Measurements from ENCODE around the gene MVB12A. TPM values are rescaled to one million over a fixed set of nuclear protein-coding genes. Genes with fewer than 3 reads are reported as not detected.

MVB12A gene
- polyA plus RNA-seq, 1 donor from 2014 or later: 22.2 TPM

- H3K27ac Mint-ChIP-seq: peak overlapping the region in 2 of 3 donors; percentile 46 to 66
- no peaks in the 10 kb centered on the region for H3K9me3 Mint-ChIP-seq
- no peak overlapping the region for H3K4me3 Mint-ChIP-seq
- peaks cover 4 to 13% (median 11%) of the 10 kb centered on the region in 3 donors for H3K4me1 Mint-ChIP-seq
- peaks cover 7% of the 10 kb centered on the region for H3K27me3 Mint-ChIP-seq
- no peaks in the 10 kb centered on the region for H3K36me3 Mint-ChIP-seq
Observed at GRCh38 chr19:17394891-17395415, 24.9 kb upstream of the MVB12A start.

GRCh38 chr19:17398902-17399527 lies 20.8 kb upstream of the MVB12A start:
- no peaks in the 10 kb centered on the region for H3K27me3 Mint-ChIP-seq
- H3K4me3 Mint-ChIP-seq: no peak overlapping the region
- no peak overlapping the region for H3K27ac Mint-ChIP-seq
- no peaks in the 10 kb centered on the region for H3K9me3 Mint-ChIP-seq
- H3K4me1 Mint-ChIP-seq: peaks cover 0 to 4% (median 3%) of the 10 kb centered on the region in 3 donors
- no peaks in the 10 kb centered on the region for H3K36me3 Mint-ChIP-seq

GRCh38 chr19:17401628-17402027 lies 18.2 kb upstream of the MVB12A start:
- H3K36me3 Mint-ChIP-seq: no peaks in the 10 kb centered on the region
- peak overlapping the region in 2 of 4 donors; percentile 38 to 45 for H3K4me3 Mint-ChIP-seq
- no peaks in the 10 kb centered on the region for H3K27me3 Mint-ChIP-seq
- H3K9me3 Mint-ChIP-seq: no peaks in the 10 kb centered on the region
- H3K4me1 Mint-ChIP-seq: peaks cover 9 to 13% (median 11%) of the 10 kb centered on the region in 3 donors
- H3K27ac Mint-ChIP-seq: no peak overlapping the region

GRCh38 chr19:17402982-17403855 lies 16.6 kb upstream of the MVB12A start:
- Mint-ChIP-seq H3K9me3 (no peaks in the 10 kb centered on the region), H3K27me3 (no peaks in the 10 kb centered on the region), H3K4me3 (peak overlapping the region in 2 of 4 donors; percentile 93 to 99), H3K36me3 (no peaks in the 10 kb centered on the region), H3K27ac (no peak overlapping the region), H3K4me1 (peaks cover 22 to 24% (median 23%) of the 10 kb centered on the region in 3 donors)

GRCh38 chr19:17404015-17404414 lies 15.8 kb upstream of the MVB12A start:
- Mint-ChIP-seq H3K9me3 (no peaks in the 10 kb centered on the region), H3K4me1 (peaks cover 22 to 24% (median 23%) of the 10 kb centered on the region in 3 donors), H3K4me3 (peak overlapping the region; percentile 92 to 99 (median 93)), H3K27ac (peak overlapping the region; percentile 14 to 80 (median 68)), H3K36me3 (no peaks in the 10 kb centered on the region), H3K27me3 (no peaks in the 10 kb centered on the region)

- no peaks in the 10 kb centered on the region for H3K27me3 Mint-ChIP-seq
- no peaks in the 10 kb centered on the region for H3K36me3 Mint-ChIP-seq
- H3K9me3 Mint-ChIP-seq: no peaks in the 10 kb centered on the region
- H3K4me3 Mint-ChIP-seq: peak overlapping the region; percentile 92 to 99 (median 93)
- peaks cover 22 to 24% (median 23%) of the 10 kb centered on the region in 3 donors for H3K4me1 Mint-ChIP-seq
- H3K27ac Mint-ChIP-seq: peak overlapping the region; percentile 77 to 99 (median 80)
Observed at GRCh38 chr19:17404621-17405249, 15.1 kb upstream of the MVB12A start.

- Mint-ChIP-seq H3K4me1 (peaks cover 22 to 24% (median 23%) of the 10 kb centered on the region in 3 donors), H3K27ac (peak within 1 kb of the TSS; percentile 77 to 99 (median 93)), H3K4me3 (peak within 1 kb of the TSS; percentile 92 to 99 (median 93)), H3K36me3 (no peaks in the 10 kb centered on the region), H3K9me3 (no peaks in the 10 kb centered on the region), H3K27me3 (no peaks in the 10 kb centered on the region)
Observed at GRCh38 chr19:17405250-17406045, 14.4 kb upstream of the MVB12A start, which contains the start of gene BST2. Gene BST2, minus strand, starts transcription at chr19:17405630. Its CDS starts 55 bp downstream, at chr19:17405575.

GRCh38 chr19:17406046-17406886 lies 13.6 kb upstream of the MVB12A start:
- Mint-ChIP-seq H3K36me3 (no peaks in the 10 kb centered on the region), H3K4me3 (peak overlapping the region; percentile 92 to 99 (median 93)), H3K27me3 (no peaks in the 10 kb centered on the region), H3K27ac (peak overlapping the region; percentile 77 to 99 (median 93)), H3K4me1 (peaks cover 22 to 24% (median 23%) of the 10 kb centered on the region in 3 donors), H3K9me3 (no peaks in the 10 kb centered on the region)

- no peaks in the 10 kb centered on the region for H3K36me3 Mint-ChIP-seq
- no peaks in the 10 kb centered on the region for H3K27me3 Mint-ChIP-seq
- peaks cover 22 to 24% (median 23%) of the 10 kb centered on the region in 3 donors for H3K4me1 Mint-ChIP-seq
- peak overlapping the region; percentile 38 to 99 (median 87) for H3K27ac Mint-ChIP-seq
- H3K4me3 Mint-ChIP-seq: peak overlapping the region; percentile 92 to 99 (median 93)
- H3K9me3 Mint-ChIP-seq: no peaks in the 10 kb centered on the region
Observed at GRCh38 chr19:17406887-17407196, 13.0 kb upstream of the MVB12A start.

GRCh38 chr19:17409990-17410389 lies 9.9 kb upstream of the MVB12A start:
- Mint-ChIP-seq H3K4me3 (peak overlapping the region in 1 of 4 donors; percentile 38), H3K9me3 (no peaks in the 10 kb centered on the region), H3K4me1 (peaks cover 14 to 19% (median 18%) of the 10 kb centered on the region in 3 donors), H3K27me3 (no peaks in the 10 kb centered on the region), H3K27ac (no peak overlapping the region), H3K36me3 (no peaks in the 10 kb centered on the region)

GRCh38 chr19:17411801-17412200 lies 8.0 kb upstream of the MVB12A start:
- peaks cover 9 to 16% (median 10%) of the 10 kb centered on the region in 3 donors for H3K4me1 Mint-ChIP-seq
- no peak overlapping the region for H3K27ac Mint-ChIP-seq
- no peak overlapping the region for H3K4me3 Mint-ChIP-seq
- no peaks in the 10 kb centered on the region for H3K27me3 Mint-ChIP-seq
- H3K9me3 Mint-ChIP-seq: no peaks in the 10 kb centered on the region
- H3K36me3 Mint-ChIP-seq: no peaks in the 10 kb centered on the region

- no peak overlapping the region for H3K4me3 Mint-ChIP-seq
- H3K4me1 Mint-ChIP-seq: peaks cover 0 to 6% (median 3%) of the 10 kb centered on the region in 3 donors
- H3K36me3 Mint-ChIP-seq: no peaks in the 10 kb centered on the region
- H3K9me3 Mint-ChIP-seq: no peaks in the 10 kb centered on the region
- H3K27me3 Mint-ChIP-seq: peaks cover 1% of the 10 kb centered on the region
- no peak overlapping the region for H3K27ac Mint-ChIP-seq
Observed at GRCh38 chr19:17414097-17414496, 5.8 kb upstream of the MVB12A start.

- H3K4me3 Mint-ChIP-seq: peak overlapping the region in 1 of 4 donors; percentile 23
- peaks cover 1% of the 10 kb centered on the region for H3K36me3 Mint-ChIP-seq
- H3K9me3 Mint-ChIP-seq: no peaks in the 10 kb centered on the region
- H3K27ac Mint-ChIP-seq: no peak overlapping the region
- H3K4me1 Mint-ChIP-seq: peaks cover 6 to 11% (median 8%) of the 10 kb centered on the region in 3 donors
- H3K27me3 Mint-ChIP-seq: peaks cover 1% of the 10 kb centered on the region
Observed at GRCh38 chr19:17415121-17415520, 4.7 kb upstream of the MVB12A start.
